Type B pancreatic cell (in vitro differentiated cells): ENCODE measurements around the gene LRBA. TPM values are rescaled to one million over a fixed set of nuclear protein-coding genes. Genes with fewer than 3 reads are reported as not detected.

Source experiments
- DNase-seq: peaks from one replicate; pipeline ENCODE4 v3.0.0; 2021; ENCODE audit warnings: mixed read lengths; ENCODE audit not compliant: unreplicated experiment; ENCODE audit errors: extremely low spot score
- H3K27ac Mint-ChIP-seq: 2 replicates; pipeline ENCODE4 v1.8.0; 2021; ENCODE audit warnings: mild to moderate bottlenecking, mixed read lengths
- H3K27me3 Mint-ChIP-seq: 2 replicates; pipeline ENCODE4 v1.8.0; 2021; ENCODE audit warnings: mixed read lengths
- H3K36me3 Mint-ChIP-seq: 2 replicates; pipeline ENCODE4 v1.8.0; 2021; ENCODE audit warnings: mixed read lengths
- H3K4me1 Mint-ChIP-seq: one replicate; pipeline ENCODE4 v1.8.0; 2021; ENCODE audit warnings: mixed read lengths; ENCODE audit not compliant: unreplicated experiment
- H3K4me3 Mint-ChIP-seq: 2 replicates; pipeline ENCODE4 v1.8.0; 2021; ENCODE audit warnings: mild to moderate bottlenecking, mixed read lengths
- H3K9me3 Mint-ChIP-seq: 2 replicates; pipeline ENCODE4 v1.8.0; 2021; ENCODE audit warnings: mixed read lengths
- total RNA-seq: library from RNA; stranded (reverse); gene quantifications from 2 replicates; pipeline ENCODE4 v1.2.1, GENCODE V29; 2021; ENCODE audit warnings: low replicate concordance
- TF ChIP-seq, protein P1 (sequence below): fragments of 200-600 bp; sonication (generic); conservative IDR thresholded peaks from 2 replicates; pipeline ENCODE4 v1.5.0; 2021; ENCODE audit warnings: antibody characterized with exemption, mild to moderate bottlenecking

The LRBA gene
- total RNA-seq, 1 donor from 2014 or later, result 64.5 TPM

DNA sequence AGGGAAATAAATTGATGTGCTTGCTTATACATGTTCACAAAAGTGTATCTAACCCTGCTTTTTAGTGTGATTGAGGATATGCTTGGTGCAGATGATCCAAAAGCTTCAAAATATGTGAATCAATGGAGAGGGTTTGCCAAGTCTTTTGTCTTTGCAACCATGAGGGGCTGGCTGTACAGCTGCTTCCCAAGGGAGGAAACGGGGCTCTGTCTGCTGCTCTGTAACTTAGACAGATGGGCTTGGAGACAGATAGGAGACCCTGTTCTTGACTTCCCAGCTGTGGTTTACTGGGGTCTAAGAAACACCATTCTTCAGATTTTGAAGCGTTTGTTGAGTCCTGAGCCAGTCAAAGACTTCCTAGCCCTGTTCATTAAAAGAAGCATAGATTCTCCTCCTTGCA is 784.5 kb downstream of the LRBA start:
- H3K4me1 Mint-ChIP-seq, result peaks cover 11% of the 10 kb centered on the region
- no peaks in the 10 kb centered on the region for H3K27me3 Mint-ChIP-seq
- no peak for DNase-seq
- H3K4me3 Mint-ChIP-seq, result no peak overlapping the region
- peaks cover 31% of the 10 kb centered on the region for H3K36me3 Mint-ChIP-seq
- no peaks in the 10 kb centered on the region for H3K9me3 Mint-ChIP-seq
- no peak overlapping the region for H3K27ac Mint-ChIP-seq
- TF ChIP-seq, protein P1, sequence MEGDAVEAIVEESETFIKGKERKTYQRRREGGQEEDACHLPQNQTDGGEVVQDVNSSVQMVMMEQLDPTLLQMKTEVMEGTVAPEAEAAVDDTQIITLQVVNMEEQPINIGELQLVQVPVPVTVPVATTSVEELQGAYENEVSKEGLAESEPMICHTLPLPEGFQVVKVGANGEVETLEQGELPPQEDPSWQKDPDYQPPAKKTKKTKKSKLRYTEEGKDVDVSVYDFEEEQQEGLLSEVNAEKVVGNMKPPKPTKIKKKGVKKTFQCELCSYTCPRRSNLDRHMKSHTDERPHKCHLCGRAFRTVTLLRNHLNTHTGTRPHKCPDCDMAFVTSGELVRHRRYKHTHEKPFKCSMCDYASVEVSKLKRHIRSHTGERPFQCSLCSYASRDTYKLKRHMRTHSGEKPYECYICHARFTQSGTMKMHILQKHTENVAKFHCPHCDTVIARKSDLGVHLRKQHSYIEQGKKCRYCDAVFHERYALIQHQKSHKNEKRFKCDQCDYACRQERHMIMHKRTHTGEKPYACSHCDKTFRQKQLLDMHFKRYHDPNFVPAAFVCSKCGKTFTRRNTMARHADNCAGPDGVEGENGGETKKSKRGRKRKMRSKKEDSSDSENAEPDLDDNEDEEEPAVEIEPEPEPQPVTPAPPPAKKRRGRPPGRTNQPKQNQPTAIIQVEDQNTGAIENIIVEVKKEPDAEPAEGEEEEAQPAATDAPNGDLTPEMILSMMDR, result no peak

DNA sequence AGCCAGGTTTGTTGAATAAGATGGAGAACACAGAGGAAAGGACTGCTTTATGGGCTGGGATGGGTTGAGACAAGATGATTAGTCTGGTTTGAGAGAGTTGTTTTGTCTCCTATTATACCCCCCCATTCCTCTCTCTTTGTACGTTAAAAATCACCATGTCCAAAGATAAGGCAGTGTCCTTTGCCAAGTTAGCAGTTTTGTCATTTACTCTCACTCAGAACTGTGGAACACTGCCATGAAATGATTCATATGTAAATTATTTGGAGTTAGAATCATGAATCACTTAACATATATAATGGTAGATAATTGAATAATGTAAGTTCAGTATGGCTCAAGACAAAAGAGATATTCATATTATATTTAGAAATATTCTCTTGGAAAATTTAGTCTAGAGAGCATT is 785.6 kb downstream of the LRBA start:
- H3K4me1 Mint-ChIP-seq, result peaks cover 6% of the 10 kb centered on the region
- H3K9me3 Mint-ChIP-seq, result no peaks in the 10 kb centered on the region
- peaks cover 35% of the 10 kb centered on the region for H3K36me3 Mint-ChIP-seq
- TF ChIP-seq, protein P1, result no peak
- no peaks in the 10 kb centered on the region for H3K27me3 Mint-ChIP-seq
- no peak for DNase-seq
- no peak overlapping the region for H3K27ac Mint-ChIP-seq
- H3K4me3 Mint-ChIP-seq, result no peak overlapping the region

DNA sequence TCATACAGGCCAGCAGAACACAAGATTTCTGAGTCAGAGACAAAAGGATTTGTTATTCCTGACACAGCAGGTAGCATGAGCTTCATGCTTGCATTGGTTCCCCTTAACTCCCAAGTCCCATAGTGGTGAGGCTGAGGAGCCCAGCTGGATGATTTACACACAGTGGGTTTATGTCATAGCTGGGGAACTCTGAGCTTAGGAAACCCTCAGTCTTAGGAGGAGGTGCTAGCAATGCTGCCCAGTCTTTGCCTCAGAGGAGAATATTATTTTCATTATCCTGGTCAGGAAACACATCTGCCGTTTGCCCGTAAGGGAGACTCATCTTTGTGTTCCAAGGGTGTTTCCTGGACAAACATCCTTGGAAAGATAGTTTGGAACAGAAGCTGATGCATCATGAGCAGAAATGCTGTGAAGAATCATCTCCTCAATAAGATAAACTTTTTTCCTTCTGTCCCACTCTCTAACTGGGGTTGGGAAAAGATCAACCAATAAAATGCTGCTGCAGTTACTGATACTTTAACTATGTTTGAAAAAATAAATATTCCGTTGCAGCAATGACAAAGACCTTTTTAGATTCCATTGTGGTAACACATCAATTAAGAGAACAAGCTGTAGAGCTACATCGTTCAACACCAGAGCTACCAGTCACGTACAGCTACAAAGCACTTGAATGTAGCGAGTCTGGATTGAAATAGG is 790.0 kb downstream of the LRBA start:
- TF ChIP-seq, protein P1, result no peak
- Mint-ChIP-seq H3K4me3 (no peak overlapping the region), H3K27me3 (no peaks in the 10 kb centered on the region), H3K27ac (no peak overlapping the region), H3K36me3 (peaks cover 19% of the 10 kb centered on the region), H3K9me3 (no peaks in the 10 kb centered on the region), H3K4me1 (peaks cover under 1% of the 10 kb centered on the region)
- DNase-seq, result no peak

DNA sequence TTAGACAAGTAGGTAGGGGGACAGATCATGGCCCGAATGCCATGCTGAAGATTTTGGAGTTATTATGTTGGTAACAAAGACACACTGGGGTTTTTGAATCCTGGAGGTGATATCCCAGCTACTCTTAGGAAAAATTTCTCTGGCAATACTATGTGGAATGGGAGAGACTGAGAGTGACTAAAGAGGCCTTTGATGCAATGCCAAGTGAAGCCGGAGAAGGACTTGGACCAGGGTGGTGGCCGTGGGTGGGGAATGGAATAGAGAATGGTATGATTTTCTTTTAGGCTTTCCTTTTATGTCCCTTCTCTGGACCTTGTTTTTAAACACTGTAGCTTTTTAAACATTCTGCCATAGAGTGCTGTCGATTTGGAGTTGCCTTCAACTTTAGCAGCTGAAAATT is 795.2 kb downstream of the LRBA start:
- no peak for DNase-seq
- TF ChIP-seq, protein P1, result no peak
- Mint-ChIP-seq H3K4me3 (no peak overlapping the region), H3K27ac (no peak overlapping the region), H3K27me3 (no peaks in the 10 kb centered on the region), H3K4me1 (peaks cover 13% of the 10 kb centered on the region), H3K9me3 (no peaks in the 10 kb centered on the region), H3K36me3 (peaks cover 16% of the 10 kb centered on the region)

DNA sequence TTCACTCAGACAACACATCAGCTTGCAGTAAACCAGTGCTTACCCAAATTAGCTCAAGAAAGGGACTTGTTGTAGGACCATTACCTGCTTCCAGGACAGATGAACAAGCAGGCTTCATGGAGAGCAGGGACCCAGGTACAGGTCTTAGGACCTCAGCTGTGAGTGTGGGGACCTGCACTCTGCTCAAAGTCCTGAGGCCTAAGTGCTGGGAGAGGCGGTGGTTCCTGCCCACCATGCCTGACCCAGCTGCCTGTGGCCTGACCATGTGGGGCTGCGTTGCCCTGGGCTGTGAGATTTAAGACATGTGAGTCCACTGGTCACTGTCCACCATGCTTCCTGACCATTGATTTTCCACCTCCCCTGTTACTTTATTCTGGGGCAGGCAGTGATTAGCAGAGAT is 796.6 kb downstream of the LRBA start:
- TF ChIP-seq, protein P1, result no peak
- H3K36me3 Mint-ChIP-seq, result peaks cover 11% of the 10 kb centered on the region
- H3K27ac Mint-ChIP-seq, result no peak overlapping the region
- DNase-seq, result no peak
- H3K9me3 Mint-ChIP-seq, result no peaks in the 10 kb centered on the region
- H3K4me1 Mint-ChIP-seq, result peaks cover 13% of the 10 kb centered on the region
- H3K27me3 Mint-ChIP-seq, result no peaks in the 10 kb centered on the region
- no peak overlapping the region for H3K4me3 Mint-ChIP-seq
